Dermis microvascular lymphatic vessel endothelial cell (primary cell): ENCODE measurements around the gene ZNF837. TPM values are rescaled to one million over a fixed set of nuclear protein-coding genes. Genes with fewer than 3 reads are reported as not detected.
"Not testable (repeated sequence)": the region's sequence is repeated elsewhere in the genome, so short reads cannot be mapped to it uniquely, and the experiment has no call there.

Experiments
- DNase-seq, 2 donors: peaks; one replicate each; pipeline versions ENCODE4 v3.0.0 to v3.0.0-alpha.2; 2010; ENCODE audit warnings: low read depth in 2 of 2
- total RNA-seq: library from RNA; depleted of rRNA; stranded (reverse); fragments of >200 nt; gene quantifications from 2 replicates; pipeline ENCODE4 v1.2.1, GENCODE V29; 2014

ZNF837 gene
- total RNA-seq, 1 donor from 2014 or later, result 1.7 TPM

- no peak for DNase-seq
Observed at GRCh38 chr19:58351558-58351878, 29.3 kb downstream of the ZNF837 start.

- DNase-seq, result no peak
Observed at GRCh38 chr19:58350871-58351557, 29.8 kb downstream of the ZNF837 start.

GRCh38 chr19:58350001-58350861 lies 30.6 kb downstream of the ZNF837 start:
- DNase-seq, result no peak

- DNase-seq, result no peak
Observed at GRCh38 chr19:58349590-58349989, 31.2 kb downstream of the ZNF837 start.

- not testable (repeated sequence) for DNase-seq
Observed at GRCh38 chr19:58348080-58348479, 32.8 kb downstream of the ZNF837 start.

- peak in 1 of 2 donors; percentile 41 for DNase-seq
Observed at GRCh38 chr19:58346961-58347929, 33.6 kb downstream of the ZNF837 start.

GRCh38 chr19:58345558-58345957 lies 35.3 kb downstream of the ZNF837 start:
- DNase-seq, result no peak

GRCh38 chr19:58338825-58339558 lies 41.8 kb downstream of the ZNF837 start:
- DNase-seq, result no peak

- DNase-seq, result no peak
Observed at GRCh38 chr19:58338336-58338735, 42.5 kb downstream of the ZNF837 start.

GRCh38 chr19:58336820-58337219 lies 44.0 kb downstream of the ZNF837 start:
- DNase-seq, result no peak

- DNase-seq, result no peak
Observed at GRCh38 chr19:58336216-58336615, 44.6 kb downstream of the ZNF837 start.

GRCh38 chr19:58335630-58336029 lies 45.2 kb downstream of the ZNF837 start:
- no peak for DNase-seq

GRCh38 chr19:58334691-58335249 lies 46.1 kb downstream of the ZNF837 start:
- DNase-seq, result no peak

- no peak for DNase-seq
Observed at GRCh38 chr19:58332697-58333096, 48.1 kb downstream of the ZNF837 start.

- DNase-seq, result peak; percentile 31 to 50
Observed at GRCh38 chr19:58330458-58330857, 50.4 kb downstream of the ZNF837 start.

- no peak for DNase-seq
Observed at GRCh38 chr19:58328999-58329398, 51.8 kb downstream of the ZNF837 start.

- peak; percentile 94 to 97 for DNase-seq
Observed at GRCh38 chr19:58326914-58327726, 53.7 kb downstream of the ZNF837 start, which contains the start of gene ZSCAN22. Gene ZSCAN22, plus strand, starts transcription at chr19:58326994. Its CDS starts 7,809 bp downstream, at chr19:58334803.

GRCh38 chr19:58326501-58326913 lies 54.3 kb downstream of the ZNF837 start:
- no peak for DNase-seq

- DNase-seq, result peak in 1 of 2 donors; percentile 7
Observed at GRCh38 chr19:58325311-58326022, 55.4 kb downstream of the ZNF837 start.
